HEK293 (cell line): ENCODE data around the gene CSF2RB.
A peak's percentile ranks its signal among the peaks of the same experiment; 100 is the strongest.

Experiments used
- CTCF ChIA-PET: fragments of 350-600 bp; formaldehyde crosslinking; extraction: SDS; loops from one replicate; lab custom pipeline; 2021; ENCODE audit warnings: antibody characterized with exemption; lab: Yijun Ruan, JAX
- POLR2A ChIA-PET: fragments of 300-600 bp; formaldehyde crosslinking; extraction: SDS; loops from one replicate; lab custom pipeline; 2020; ENCODE audit warnings: antibody characterized with exemption, inconsistent platforms; lab: Yijun Ruan, JAX
- H3K27ac ChIP-seq: fragments of 200-500 bp; sonication (Bioruptor generic); 2 replicates; pipeline ENCODE4 v1.5.1; 2014; ENCODE audit warnings: low read depth, low read length, control low read depth, inconsistent platforms; ENCODE audit errors: extremely low read depth
- H3K36me3 ChIP-seq, 2 experiments: fragments of 200-500 bp in 1 of 2; sonication (Bioruptor generic) in 1 of 2; 1 replicate in 1 of 2; 2 replicates in 1 of 2; pipeline ENCODE4 v1.5.1; 2014 to 2017; ENCODE audit warnings: inconsistent platforms in 2 of 2, low read length in 2 of 2; ENCODE audit not compliant: control insufficient read depth in 2 of 2, insufficient read depth in 1 of 2
- H3K4me1 ChIP-seq: fragments of 200-500 bp; sonication (Bioruptor generic); 2 replicates; pipeline ENCODE4 v1.5.1; 2014; ENCODE audit warnings: mild to moderate bottlenecking, low read length, inconsistent platforms; ENCODE audit not compliant: control insufficient read depth, insufficient read depth
- H3K4me3 ChIP-seq: 2 replicates; pipeline ENCODE4 v1.5.1; 2011; ENCODE audit warnings: low read depth, mild to moderate bottlenecking, control low read depth, low read length, moderate library complexity
- H3K9me3 ChIP-seq: fragments of 200-500 bp; sonication (Bioruptor generic); 2 replicates; pipeline ENCODE4 v1.5.1; 2014; ENCODE audit warnings: low read depth, low read length, inconsistent platforms; ENCODE audit not compliant: control insufficient read depth, insufficient read depth
- FEZF1 ChIP-seq: fragments of 450-650 bp; formaldehyde crosslinking; IDR thresholded peaks from 2 replicates; pipeline ENCODE4 v1.5.1; 2016; ENCODE audit warnings: missing biosample characterization, missing genetic modification characterization
- GLIS2 ChIP-seq: fragments of 450-650 bp; formaldehyde crosslinking; IDR thresholded peaks from 2 replicates; pipeline ENCODE4 v1.5.1; 2016; ENCODE audit warnings: missing biosample characterization, missing genetic modification characterization
- HOXA7 ChIP-seq: sonication (generic); formaldehyde crosslinking; IDR thresholded peaks from 2 replicates; pipeline ENCODE4 v1.8.1; 2022; ENCODE audit warnings: missing genetic modification reagents, borderline replicate concordance
- KLF1 ChIP-seq: fragments of 450-650 bp; formaldehyde crosslinking; IDR thresholded peaks from 2 replicates; pipeline ENCODE4 v1.5.1; 2016; ENCODE audit warnings: missing biosample characterization, missing genetic modification characterization
- KLF9 ChIP-seq: fragments of 450-650 bp; formaldehyde crosslinking; IDR thresholded peaks from 2 replicates; pipeline ENCODE4 v1.5.1; 2016; ENCODE audit warnings: missing biosample characterization, missing genetic modification characterization, low read depth
- YY2 ChIP-seq: fragments of 450-650 bp; formaldehyde crosslinking; IDR thresholded peaks from 2 replicates; pipeline ENCODE4 v1.5.1; 2016; ENCODE audit warnings: missing biosample characterization, missing genetic modification characterization
- ZBTB17 ChIP-seq: fragments of 450-650 bp; formaldehyde crosslinking; IDR thresholded peaks from 2 replicates; pipeline ENCODE4 v1.5.1; 2016; ENCODE audit warnings: missing biosample characterization, missing genetic modification characterization
- ZBTB48 ChIP-seq: fragments of 450-650 bp; formaldehyde crosslinking; IDR thresholded peaks from 2 replicates; pipeline ENCODE4 v1.5.1; 2016; ENCODE audit warnings: missing biosample characterization, missing genetic modification characterization
- ZEB2 ChIP-seq: fragments of 450-650 bp; formaldehyde crosslinking; IDR thresholded peaks from 2 replicates; pipeline ENCODE4 v1.5.1; 2016; ENCODE audit warnings: missing biosample characterization, missing genetic modification characterization
- ZFP41 ChIP-seq: fragments of 450-650 bp; formaldehyde crosslinking; IDR thresholded peaks from 2 replicates; pipeline ENCODE4 v1.5.1; 2016; ENCODE audit warnings: missing biosample characterization, missing genetic modification characterization, borderline replicate concordance
- ZIC2 ChIP-seq: fragments of 450-650 bp; formaldehyde crosslinking; IDR thresholded peaks from 2 replicates; pipeline ENCODE4 v1.5.1; 2016; ENCODE audit warnings: missing biosample characterization, missing genetic modification characterization
- ZNF132 ChIP-seq: fragments of 450-650 bp; formaldehyde crosslinking; IDR thresholded peaks from 2 replicates; pipeline ENCODE4 v1.5.1; 2017; ENCODE audit warnings: missing biosample characterization, missing genetic modification characterization, borderline replicate concordance
- ZNF157 ChIP-seq: fragments of 450-650 bp; formaldehyde crosslinking; IDR thresholded peaks from 2 replicates; pipeline ENCODE4 v1.5.1; 2016; ENCODE audit warnings: missing biosample characterization, missing genetic modification characterization
- ZNF175 ChIP-seq: fragments of 450-650 bp; formaldehyde crosslinking; IDR thresholded peaks from 2 replicates; pipeline ENCODE4 v1.5.1; 2016; ENCODE audit warnings: missing biosample characterization, missing genetic modification characterization
- ZNF266 ChIP-seq: fragments of 450-650 bp; formaldehyde crosslinking; IDR thresholded peaks from 2 replicates; pipeline ENCODE4 v1.5.1; 2016; ENCODE audit warnings: missing biosample characterization, missing genetic modification characterization, low read depth
- ZNF311 ChIP-seq: fragments of 450-650 bp; formaldehyde crosslinking; IDR thresholded peaks from 2 replicates; pipeline ENCODE4 v1.5.1; 2017; ENCODE audit warnings: missing biosample characterization, missing genetic modification characterization, borderline replicate concordance
- ZNF366 ChIP-seq: fragments of 450-650 bp; formaldehyde crosslinking; conservative IDR thresholded peaks from 2 replicates; pipeline ENCODE4 v1.5.1; 2016; ENCODE audit warnings: missing biosample characterization, missing genetic modification characterization
- ZNF596 ChIP-seq: fragments of 450-650 bp; IDR thresholded peaks from 2 replicates; pipeline ENCODE4 v1.5.0; 2018; ENCODE audit warnings: missing biosample characterization, mild to moderate bottlenecking, missing genetic modification characterization, moderate library complexity
- ZNF600 ChIP-seq: fragments of 450-650 bp; formaldehyde crosslinking; IDR thresholded peaks from 2 replicates; pipeline ENCODE4 v1.5.1; 2016; ENCODE audit warnings: missing biosample characterization, missing genetic modification characterization
- ZNF654 ChIP-seq: fragments of 450-650 bp; formaldehyde crosslinking; IDR thresholded peaks from 2 replicates; pipeline ENCODE4 v1.5.1; 2016; ENCODE audit warnings: low read depth, missing biosample characterization, missing genetic modification characterization
- ZNF677 ChIP-seq: fragments of 450-650 bp; IDR thresholded peaks from 2 replicates; pipeline ENCODE4 v1.5.0; 2018; ENCODE audit warnings: missing biosample characterization, mild to moderate bottlenecking, missing genetic modification characterization, moderate library complexity
- ZNF704 ChIP-seq: fragments of 450-650 bp; formaldehyde crosslinking; IDR thresholded peaks from 2 replicates; pipeline ENCODE4 v1.5.1; 2016; ENCODE audit warnings: missing biosample characterization, missing genetic modification characterization
- ZNF777 ChIP-seq: fragments of 450-650 bp; formaldehyde crosslinking; IDR thresholded peaks from 2 replicates; pipeline ENCODE4 v1.5.1; 2017; ENCODE audit warnings: missing biosample characterization, missing genetic modification characterization, borderline replicate concordance
- ZNF791 ChIP-seq: fragments of 450-650 bp; formaldehyde crosslinking; IDR thresholded peaks from 2 replicates; pipeline ENCODE4 v1.5.1; 2016; ENCODE audit warnings: missing biosample characterization, missing genetic modification characterization
- TF ChIP-seq, protein P1 (sequence below): fragments of 450-650 bp; formaldehyde crosslinking; IDR thresholded peaks from 2 replicates; pipeline ENCODE4 v1.5.1; 2016; ENCODE audit warnings: missing biosample characterization, missing genetic modification characterization

CSF2RB gene

DNA sequence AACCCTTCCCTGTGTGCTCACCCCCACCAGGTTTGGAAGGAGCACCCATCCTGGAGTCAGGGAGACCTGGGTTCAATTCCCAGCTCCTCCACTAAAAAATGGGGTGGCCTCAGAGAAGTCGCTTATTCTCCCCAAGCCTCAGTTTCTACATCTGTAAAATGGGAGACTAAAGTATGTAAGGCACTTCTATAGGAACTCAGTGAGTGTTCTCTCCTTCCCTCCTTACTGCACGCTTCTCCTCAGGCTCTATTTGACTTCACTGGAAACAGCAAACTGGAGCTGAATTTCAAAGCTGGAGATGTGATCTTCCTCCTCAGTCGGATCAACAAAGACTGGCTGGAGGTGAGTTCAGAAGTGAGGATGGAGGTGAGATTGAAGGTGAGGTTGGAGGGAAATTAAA lies 41.3 kb upstream of the CSF2RB start:
- Histone ChIP-seq H3K4me1 (no peaks in the 10 kb centered on the region), H3K27ac (no peak overlapping the region), H3K9me3 (no peaks in the 10 kb centered on the region), H3K4me3 (no peak overlapping the region), H3K36me3 (no peaks in the 10 kb centered on the region)
- ChIA-PET POLR2A (no interaction called here), CTCF (interaction anchor here (0.7 to 7.6 kb wide), 3 partner anchors 15 to 106 kb away, joined by 3 to 75 read pairs (median 8); no protein-coding TSS in a partner anchor)
- TF ChIP-seq KLF9 (tag by site-specific recombination): no peak
- no peak for TF ChIP-seq ZFP41 (tag by site-specific recombination)
- no peak for TF ChIP-seq ZNF132 (tag by site-specific recombination)
- TF ChIP-seq ZIC2: no peak
- TF ChIP-seq ZNF704 (tag by site-specific recombination): no peak
- no peak for TF ChIP-seq ZNF677 (tag by site-specific recombination)
- no peak for TF ChIP-seq ZBTB17
- no peak for TF ChIP-seq ZNF175 (tag by site-specific recombination)

- H3K4me3 ChIP-seq: no peak overlapping the region
- ChIA-PET POLR2A (no interaction called here), CTCF (interaction anchor here (0.6 to 3.9 kb wide), 4 partner anchors 13 to 105 kb away, joined by 3 to 19 read pairs (median 8); no protein-coding TSS in a partner anchor)
- no peak overlapping the region for H3K27ac ChIP-seq
- H3K36me3 ChIP-seq: no peaks in the 10 kb centered on the region
- H3K9me3 ChIP-seq: no peaks in the 10 kb centered on the region
- no peaks in the 10 kb centered on the region for H3K4me1 ChIP-seq
- TF ChIP-seq ZNF777 (tag by site-specific recombination): 0 out of 2 replicates have a peak, but pooled peaks have one; percentile 55
- TF ChIP-seq ZNF704 (tag by site-specific recombination): 0 out of 2 replicates have a peak, but pooled peaks have one; percentile 22
- 0 out of 2 replicates have a peak, but pooled peaks have one; percentile 34 for TF ChIP-seq ZNF311 (tag by site-specific recombination)
- TF ChIP-seq ZNF791: peak; percentile 9; the same call in 1 of the 2 replicates
- TF ChIP-seq ZEB2 (tag by site-specific recombination): peak; percentile 89
- peak; percentile 47; the same call in 1 of the 2 replicates for TF ChIP-seq YY2
- TF ChIP-seq KLF1 (tag by site-specific recombination): no peak
- 0 out of 2 replicates have a peak, but pooled peaks have one; percentile 11 for TF ChIP-seq ZNF366 (tag by site-specific recombination)
- TF ChIP-seq ZNF157: peak; percentile 17; the same call in 1 of the 2 replicates
- TF ChIP-seq FEZF1 (tag by site-specific recombination): no peak
Measured at GRCh38 chr22:36872866-36873498, 40.4 kb upstream of the CSF2RB start.

- Histone ChIP-seq H3K36me3 (no peaks in the 10 kb centered on the region), H3K27ac (no peak overlapping the region), H3K4me3 (no peak overlapping the region), H3K4me1 (no peaks in the 10 kb centered on the region), H3K9me3 (no peaks in the 10 kb centered on the region)
- ChIA-PET CTCF (interaction anchor here (0.6 to 3.9 kb wide), 6 partner anchors 9 to 148 kb away, joined by 3 to 19 read pairs (median 4); no protein-coding TSS in a partner anchor), POLR2A (no interaction called here)
- TF ChIP-seq ZNF596 (tag by site-specific recombination) (no peak), HOXA7 (CRISPR knock-in tag) (no peak), ZNF654 (tag by site-specific recombination) (peak; percentile 36), ZNF266 (tag by site-specific recombination) (no peak), ZNF600 (tag by site-specific recombination) (no peak), ZBTB48 (tag by site-specific recombination) (peak; percentile 64; the same call in 1 of the 2 replicates), GLIS2 (tag by site-specific recombination) (no peak)
- TF ChIP-seq, protein P1, sequence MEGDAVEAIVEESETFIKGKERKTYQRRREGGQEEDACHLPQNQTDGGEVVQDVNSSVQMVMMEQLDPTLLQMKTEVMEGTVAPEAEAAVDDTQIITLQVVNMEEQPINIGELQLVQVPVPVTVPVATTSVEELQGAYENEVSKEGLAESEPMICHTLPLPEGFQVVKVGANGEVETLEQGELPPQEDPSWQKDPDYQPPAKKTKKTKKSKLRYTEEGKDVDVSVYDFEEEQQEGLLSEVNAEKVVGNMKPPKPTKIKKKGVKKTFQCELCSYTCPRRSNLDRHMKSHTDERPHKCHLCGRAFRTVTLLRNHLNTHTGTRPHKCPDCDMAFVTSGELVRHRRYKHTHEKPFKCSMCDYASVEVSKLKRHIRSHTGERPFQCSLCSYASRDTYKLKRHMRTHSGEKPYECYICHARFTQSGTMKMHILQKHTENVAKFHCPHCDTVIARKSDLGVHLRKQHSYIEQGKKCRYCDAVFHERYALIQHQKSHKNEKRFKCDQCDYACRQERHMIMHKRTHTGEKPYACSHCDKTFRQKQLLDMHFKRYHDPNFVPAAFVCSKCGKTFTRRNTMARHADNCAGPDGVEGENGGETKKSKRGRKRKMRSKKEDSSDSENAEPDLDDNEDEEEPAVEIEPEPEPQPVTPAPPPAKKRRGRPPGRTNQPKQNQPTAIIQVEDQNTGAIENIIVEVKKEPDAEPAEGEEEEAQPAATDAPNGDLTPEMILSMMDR: peak; percentile 22; the same call in 1 of the 2 replicates
Measured at GRCh38 chr22:36873614-36874308, 39.7 kb upstream of the CSF2RB start.
